Brain microvascular endothelial cell (primary cell): ENCODE results near the gene LBX1.

Experiments
- DNase-seq: peaks from one replicate; pipeline ENCODE4 v3.0.0-alpha.2; 2020
- H3K27ac ChIP-seq: fragments of 250-450 bp; sonication (Bioruptor Pico); 2 replicates; pipeline ENCODE4 v1.5.1; 2020; ENCODE audit warnings: mild to moderate bottlenecking, moderate library complexity
- H3K27me3 ChIP-seq: fragments of 250-450 bp; sonication (Bioruptor Pico); replicated peaks from 2 replicates; pipeline ENCODE4 v1.5.1; 2020; ENCODE audit warnings: mild to moderate bottlenecking
- H3K36me3 ChIP-seq: fragments of 250-450 bp; sonication (Bioruptor Pico); replicated peaks from 2 replicates; pipeline ENCODE4 v1.5.1; 2020; ENCODE audit warnings: mild to moderate bottlenecking
- H3K4me3 ChIP-seq: 2 replicates; pipeline ENCODE4 v1.5.1; 2011; ENCODE audit warnings: low read depth, mild to moderate bottlenecking, control low read depth, low read length, moderate library complexity
- in situ Hi-C: cut with HindIII; loops from 2 replicates; pipeline ENCODE4 v1.10.0; 2017; ENCODE audit warnings: low sequenced_read_pairs, low pct_ligation_motif_present
- TF ChIP-seq, protein P1 (sequence below): IDR thresholded peaks from 2 replicates; pipeline ENCODE4 v1.5.1; 2011; ENCODE audit warnings: low read depth, mild to moderate bottlenecking, moderate library complexity, low read length, control low read depth, inconsistent platforms; ENCODE audit errors: missing control alignments

LBX1 gene

DNA sequence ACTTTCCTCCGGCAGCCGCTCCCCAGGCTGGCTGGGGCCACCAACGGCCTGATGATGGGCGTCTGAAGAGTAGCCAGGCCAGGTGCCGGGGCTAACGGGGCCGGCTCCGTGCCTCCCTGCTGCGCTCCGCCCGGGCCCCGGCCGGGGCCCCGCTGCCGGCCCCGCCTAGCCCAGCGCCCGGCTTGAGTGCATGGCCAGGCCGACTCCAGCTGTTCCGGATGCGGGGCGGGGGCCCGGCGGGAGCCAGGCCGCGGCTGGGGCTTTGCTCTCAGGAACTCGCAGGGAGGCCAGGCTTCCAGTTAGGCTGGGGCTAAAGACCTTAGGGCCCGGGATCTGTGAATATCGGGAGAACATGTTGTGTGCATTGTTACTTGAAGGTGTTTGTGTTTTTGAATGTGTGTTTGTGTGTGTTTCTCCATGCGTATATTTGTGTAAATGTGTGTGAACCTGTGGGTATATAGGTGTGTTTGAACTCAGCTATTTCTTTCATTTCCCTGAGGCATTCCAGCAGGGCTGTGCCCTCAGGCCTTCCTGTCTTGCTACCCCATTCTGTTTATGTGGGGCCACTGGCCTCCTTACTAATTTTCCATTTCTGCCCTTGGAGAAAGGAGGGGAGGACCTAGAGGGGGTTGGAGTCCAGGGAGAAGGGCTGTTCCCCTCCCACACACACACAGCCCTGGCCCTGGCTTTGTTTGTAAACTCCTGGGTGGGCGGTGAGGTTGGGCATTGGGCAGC lies 1.1 kb upstream of the LBX1 start:
- Histone ChIP-seq H3K27me3 (peaks cover 97% of the 10 kb centered on the region), H3K36me3 (no peaks in the 10 kb centered on the region), H3K4me3 (no peak overlapping the region), H3K27ac (no peak overlapping the region)
- in situ Hi-C loops = no loop called here
- DNase-seq = no peak
- TF ChIP-seq, protein P1, sequence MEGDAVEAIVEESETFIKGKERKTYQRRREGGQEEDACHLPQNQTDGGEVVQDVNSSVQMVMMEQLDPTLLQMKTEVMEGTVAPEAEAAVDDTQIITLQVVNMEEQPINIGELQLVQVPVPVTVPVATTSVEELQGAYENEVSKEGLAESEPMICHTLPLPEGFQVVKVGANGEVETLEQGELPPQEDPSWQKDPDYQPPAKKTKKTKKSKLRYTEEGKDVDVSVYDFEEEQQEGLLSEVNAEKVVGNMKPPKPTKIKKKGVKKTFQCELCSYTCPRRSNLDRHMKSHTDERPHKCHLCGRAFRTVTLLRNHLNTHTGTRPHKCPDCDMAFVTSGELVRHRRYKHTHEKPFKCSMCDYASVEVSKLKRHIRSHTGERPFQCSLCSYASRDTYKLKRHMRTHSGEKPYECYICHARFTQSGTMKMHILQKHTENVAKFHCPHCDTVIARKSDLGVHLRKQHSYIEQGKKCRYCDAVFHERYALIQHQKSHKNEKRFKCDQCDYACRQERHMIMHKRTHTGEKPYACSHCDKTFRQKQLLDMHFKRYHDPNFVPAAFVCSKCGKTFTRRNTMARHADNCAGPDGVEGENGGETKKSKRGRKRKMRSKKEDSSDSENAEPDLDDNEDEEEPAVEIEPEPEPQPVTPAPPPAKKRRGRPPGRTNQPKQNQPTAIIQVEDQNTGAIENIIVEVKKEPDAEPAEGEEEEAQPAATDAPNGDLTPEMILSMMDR = no peak

DNA sequence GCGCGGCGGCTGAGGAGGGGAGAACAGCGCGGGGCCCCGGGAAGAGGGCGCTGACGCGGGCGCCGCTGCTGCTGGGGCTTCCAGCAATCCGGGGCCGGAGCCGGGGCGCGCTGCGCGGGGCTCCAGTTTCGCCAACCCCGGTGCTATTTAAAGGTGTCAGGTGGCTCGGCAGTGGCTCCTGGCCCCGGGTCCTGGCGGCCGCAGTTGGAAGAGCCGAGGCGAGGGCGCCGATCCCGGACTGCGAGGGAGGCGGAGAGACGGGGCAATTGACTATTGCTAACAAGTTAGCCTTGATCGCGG lies 347 bp downstream of the LBX1 start:
- Histone ChIP-seq H3K4me3 (no peak overlapping the region), H3K27ac (no peak overlapping the region), H3K27me3 (peaks cover 97% of the 10 kb centered on the region), H3K36me3 (no peaks in the 10 kb centered on the region)
- in situ Hi-C loops = no loop called here
- TF ChIP-seq, protein P1 = no peak
- no peak for DNase-seq

DNA sequence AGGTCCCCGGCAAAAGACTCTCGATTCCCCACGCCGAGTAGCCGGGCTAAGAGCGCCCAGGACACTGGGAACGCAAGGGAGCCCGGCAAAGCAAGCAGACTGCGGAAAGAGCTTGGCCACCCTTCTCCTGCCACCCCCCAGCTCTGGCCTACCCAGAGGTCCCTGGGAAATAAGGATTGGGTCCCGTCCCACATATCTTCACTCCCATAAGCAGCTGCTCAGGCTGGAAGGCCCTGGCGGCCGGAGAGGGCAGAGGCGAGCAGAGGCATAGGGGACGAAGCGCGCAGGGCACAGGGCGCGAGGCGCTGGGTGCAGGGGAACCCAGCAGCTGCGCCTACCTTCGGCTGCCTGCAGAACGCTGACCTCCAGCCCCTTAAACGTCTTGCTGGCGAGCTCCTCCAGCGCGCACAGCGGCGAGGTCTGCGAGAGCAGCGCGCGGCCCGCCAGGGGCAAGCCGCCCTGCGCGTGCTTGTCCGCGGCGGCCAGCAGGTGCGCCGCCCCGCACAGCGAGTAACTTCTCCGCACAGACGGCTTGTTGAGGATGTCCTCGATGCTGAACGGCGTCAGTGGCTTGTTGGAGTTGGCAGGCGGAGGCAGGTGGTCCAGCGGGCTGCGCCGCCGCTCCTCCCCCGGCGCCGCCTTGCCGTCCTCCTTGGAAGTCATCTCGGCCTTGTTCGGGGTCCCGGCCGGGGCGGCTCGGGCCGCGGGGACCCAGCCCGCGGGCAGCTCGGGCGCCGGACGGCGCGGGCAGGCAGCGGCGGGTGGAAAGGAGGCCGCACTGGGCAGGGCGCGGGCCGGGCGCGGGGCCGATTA lies 904 bp downstream of the LBX1 start:
- DNase-seq = no peak
- no peak overlapping the region for H3K4me3 ChIP-seq
- in situ Hi-C loops = no loop called here

DNA sequence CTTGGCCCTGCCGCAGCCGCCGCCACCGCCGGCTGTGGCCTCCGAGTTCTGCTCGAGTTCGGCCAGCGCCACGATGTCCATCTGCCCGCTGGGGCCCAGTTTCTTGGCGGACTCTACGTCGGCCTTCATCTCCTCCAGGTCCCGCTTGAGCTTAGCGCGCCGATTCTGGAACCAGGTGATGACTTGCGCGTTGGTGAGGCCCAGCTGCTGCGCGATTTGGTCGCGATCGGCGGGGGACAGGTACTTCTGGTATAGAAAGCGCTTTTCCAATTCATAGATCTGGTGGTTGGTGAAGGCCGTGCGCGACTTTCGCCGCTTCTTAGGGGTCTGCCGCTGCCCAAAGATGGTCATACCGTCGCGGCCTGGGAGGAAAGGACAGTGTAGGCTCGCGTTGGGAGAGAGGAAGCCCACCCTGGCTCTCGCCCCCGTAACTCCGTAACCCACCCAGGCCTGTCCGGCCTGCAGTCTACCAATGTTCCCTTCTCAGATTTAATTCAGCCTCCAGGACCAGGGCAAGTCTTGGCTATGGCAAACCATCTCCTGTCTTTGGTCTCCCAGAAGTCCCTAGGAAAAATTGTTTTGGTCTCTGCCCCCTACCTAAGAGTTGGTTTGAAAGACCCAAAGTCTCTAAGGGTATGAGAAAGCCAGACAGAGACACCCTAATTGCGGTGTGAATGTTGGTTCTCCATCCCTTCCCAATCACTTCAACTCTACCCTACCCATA lies 1.7 kb downstream of the LBX1 start:
- Histone ChIP-seq H3K4me3 (no peak overlapping the region), H3K27ac (no peak overlapping the region), H3K27me3 (peaks cover 97% of the 10 kb centered on the region), H3K36me3 (no peaks in the 10 kb centered on the region)
- no peak for DNase-seq
- in situ Hi-C loops = no loop called here
- TF ChIP-seq, protein P1 = no peak

More for the DNA sequence above, 904 bp downstream of the LBX1 start:
- Histone ChIP-seq H3K27ac (no peak overlapping the region), H3K36me3 (no peaks in the 10 kb centered on the region), H3K27me3 (peaks cover 97% of the 10 kb centered on the region)
- TF ChIP-seq, protein P1 = peak; percentile 18

DNA sequence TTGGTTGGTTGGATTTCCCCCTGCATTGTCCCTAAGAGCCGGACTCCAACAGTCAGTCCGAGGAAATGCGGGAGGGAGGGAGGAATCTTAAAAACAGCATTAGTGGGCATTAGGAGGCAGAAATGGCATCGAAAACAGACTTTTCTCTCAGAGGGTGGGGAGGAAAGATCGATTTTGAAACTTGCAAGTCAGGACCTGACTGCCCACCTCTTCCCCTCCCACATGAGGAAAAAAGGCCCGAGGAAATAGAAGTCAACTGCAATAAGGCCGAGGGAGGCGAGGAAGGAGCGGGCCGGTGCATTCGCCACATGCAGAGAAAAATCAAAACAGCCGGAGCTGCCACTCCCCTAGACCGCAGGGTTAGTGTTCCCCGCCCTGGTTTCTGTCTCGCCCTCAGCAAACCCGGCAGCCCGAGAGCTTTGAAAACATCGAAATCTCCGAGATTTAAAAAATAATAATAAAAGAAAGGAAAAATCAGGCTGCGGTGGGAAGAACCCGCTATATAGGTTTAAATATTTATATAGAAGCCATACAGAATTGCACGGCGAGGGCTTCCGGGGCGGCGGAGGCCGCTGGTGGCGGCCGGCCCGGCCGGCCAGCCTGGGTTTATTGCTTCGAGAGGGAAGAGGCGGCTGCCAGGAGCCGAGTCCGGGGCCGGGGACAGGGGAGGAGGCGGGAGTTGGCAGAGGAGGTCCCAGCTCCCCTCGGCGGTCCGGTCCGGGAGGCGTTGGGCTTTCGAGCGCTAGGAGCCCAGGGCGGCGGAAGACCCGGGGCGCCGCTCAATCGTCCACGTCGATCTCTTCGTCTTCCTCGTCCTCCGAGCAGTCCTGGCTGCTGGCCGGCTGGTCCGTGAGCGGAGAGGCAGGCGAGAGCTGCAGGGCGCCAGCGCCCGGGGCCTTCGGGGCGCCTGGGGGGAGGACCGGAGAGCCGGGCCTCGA lies 2.5 kb downstream of the LBX1 start:
- DNase-seq = no peak
- Histone ChIP-seq H3K4me3 (no peak overlapping the region), H3K36me3 (no peaks in the 10 kb centered on the region), H3K27ac (no peak overlapping the region), H3K27me3 (peaks cover 97% of the 10 kb centered on the region)
- in situ Hi-C loops = no loop called here
- TF ChIP-seq, protein P1 = no peak
